ENCODE results near the gene BCHE. TPM values are rescaled to one million over a fixed set of nuclear protein-coding genes. Genes with fewer than 3 reads are reported as not detected.
A peak's percentile ranks its signal among the peaks of the same experiment; 100 is the strongest.

Gene BCHE
- total and polyA plus RNA-seq, 2 of the 13 experiments (the other 11 are each of a cell fraction or from before 2014, with no cell fraction given): not detected

DNA sequence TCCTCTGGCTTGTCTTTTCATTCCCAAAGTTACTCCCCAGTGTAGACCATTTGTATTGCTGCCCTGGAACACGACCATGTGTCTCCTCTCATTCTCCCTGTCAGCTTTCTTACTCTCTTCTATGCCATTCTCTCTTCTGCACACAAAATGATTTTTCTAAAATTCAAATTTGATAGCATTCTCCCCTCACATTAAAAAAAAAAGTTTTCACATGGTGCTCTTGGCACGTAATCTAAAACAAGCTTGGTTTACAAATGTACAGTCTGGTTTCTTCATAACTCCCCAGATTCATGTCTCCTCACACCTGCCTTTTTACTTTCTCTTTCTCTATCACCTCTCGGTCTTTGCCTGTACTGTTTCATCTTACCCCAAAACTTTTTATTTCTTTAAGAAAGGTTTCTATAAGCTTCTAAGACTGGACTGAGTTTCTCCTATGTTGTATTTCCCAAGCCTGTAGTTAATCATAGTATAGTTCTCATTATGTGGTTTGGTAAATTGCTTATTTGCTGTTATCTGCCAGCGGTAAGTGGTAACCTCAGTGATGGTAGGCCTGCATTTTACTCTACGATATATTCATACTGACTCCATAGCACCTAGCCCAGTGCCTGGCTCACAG lies 31.2 kb downstream of the BCHE start:
- Histone ChIP-seq H3K4me2 (ENCODE audit: low read depth, low read length) (peak overlapping the region; percentile 70), H3K36me3 (replicated peaks in 1 of 2; ENCODE audit: control insufficient read depth in 1 of 2, insufficient read depth in 2 of 2, low read length in 2 of 2) (no peaks in the 10 kb centered on the region), H3K79me2 (ENCODE audit: insufficient read depth, low read length) (no peaks in the 10 kb centered on the region), H3K27me3 (ENCODE audit: control insufficient read depth in 1 of 2, insufficient read depth in 2 of 2, low read length in 2 of 2) (no peaks in the 10 kb centered on the region), H3K9me3 (ENCODE audit: low read length) (no peaks in the 10 kb centered on the region), H3K4me1 (ENCODE audit: insufficient read depth, low read length) (0 out of 2 replicates have a peak, but pooled peaks cover 7% of the 10 kb centered on the region), H3K9ac (ENCODE audit: insufficient read depth, low read depth, low read length) (peak overlapping the region; percentile 60), H3K27ac (ENCODE audit: extremely low read length, insufficient read depth, low read length) (no peak overlapping the region), H4K20me1 (ENCODE audit: insufficient read depth, low read length) (no peaks in the 10 kb centered on the region), H2AFZ (ENCODE audit: low read length) (peak overlapping the region; percentile 91), H3K4me3 (replicated peaks in 1 of 3; ENCODE audit: insufficient read depth in 1 of 3, low read depth in 2 of 3, low read length in 3 of 3) (peak overlapping the region; percentile 43 to 80 (median 54); a peak in 5 of 6 replicates)
- TF ChIP-seq ZFX (CRISPR knock-in tag; IDR thresholded peaks at IDR 0.05; ENCODE audit: low read depth): 0 out of 2 replicates have a peak, but pooled peaks have one; percentile 39
- TF ChIP-seq SAP130 (CRISPR knock-in tag; IDR thresholded peaks at IDR 0.05; ENCODE audit: low read depth): 0 out of 2 replicates have a peak, but pooled peaks have one; percentile 10
- TF ChIP-seq TCF7L2 (IDR thresholded peaks at IDR 0.05; ENCODE audit: low read depth, low read length): no peak
- TF ChIP-seq ZFY (CRISPR knock-in tag; IDR thresholded peaks at IDR 0.05): peak; percentile 16; the same call in 1 of the 2 replicates
- DNase-seq (ENCODE audit: low spot score) (no peak), ATAC-seq (peak; percentile 92), FAIRE-seq (no peak)
- CTCF ChIA-PET (ENCODE audit: low intra/inter-chr PET ratio, low total read pairs): no interaction called here
- POLR2A ChIA-PET: no interaction called here
- in situ Hi-C loops (cut with HindIII; ENCODE audit: extremely low pct_ligation_motif_present, low pct_unique_long_range_greater_than_20kb): no loop called here
- intact Hi-C loops (cut with micrococcal nuclease; ENCODE audit: unreplicated experiment): no loop called here
- 2% methylated on average over 5 of the region's 5 CpGs for WGBS (ENCODE audit: low lambda C conversion rate)
- BruUV-seq (replicated peaks): no TSS peak

DNA sequence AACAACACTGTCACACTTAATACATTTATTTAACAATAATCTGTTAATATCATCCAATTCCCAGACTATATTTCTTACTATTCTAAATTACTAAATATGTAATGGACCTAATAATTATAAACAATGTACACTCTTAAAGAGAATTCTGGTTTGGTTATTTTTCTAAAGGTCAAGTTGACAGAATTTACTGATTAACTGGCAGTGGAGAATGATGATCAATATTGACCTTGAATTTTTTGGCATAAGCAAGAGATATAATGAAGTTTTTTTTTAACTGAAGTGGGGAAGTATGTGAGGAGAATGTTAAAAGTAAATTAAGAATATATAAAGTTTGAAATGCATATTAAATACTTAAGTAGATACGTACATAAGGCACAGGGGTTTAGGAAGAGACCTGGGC lies 33.8 kb downstream of the BCHE start:
- DNase-seq (ENCODE audit: low spot score): no peak
- no peak for ATAC-seq
- Histone ChIP-seq H3K9me3 (ENCODE audit: low read length) (no peaks in the 10 kb centered on the region), H2AFZ (ENCODE audit: low read length) (no peak overlapping the region), H3K79me2 (ENCODE audit: insufficient read depth, low read length) (no peaks in the 10 kb centered on the region), H3K4me2 (ENCODE audit: low read depth, low read length) (no peak overlapping the region), H3K4me1 (ENCODE audit: insufficient read depth, low read length) (0 out of 2 replicates have a peak, but pooled peaks cover 7% of the 10 kb centered on the region), H4K20me1 (ENCODE audit: insufficient read depth, low read length) (no peaks in the 10 kb centered on the region), H3K27ac (ENCODE audit: extremely low read length, insufficient read depth, low read length) (no peak overlapping the region), H3K36me3 (replicated peaks in 1 of 2; ENCODE audit: control insufficient read depth in 1 of 2, insufficient read depth in 2 of 2, low read length in 2 of 2) (no peaks in the 10 kb centered on the region), H3K4me3 (replicated peaks in 1 of 3; ENCODE audit: insufficient read depth in 1 of 3, low read depth in 2 of 3, low read length in 3 of 3) (no peak overlapping the region), H3K9ac (ENCODE audit: insufficient read depth, low read depth, low read length) (no peak overlapping the region), H3K27me3 (ENCODE audit: control insufficient read depth in 1 of 2, insufficient read depth in 2 of 2, low read length in 2 of 2) (no peaks in the 10 kb centered on the region)
- no peak for FAIRE-seq
- 16% methylated on average over 1 of the region's 1 CpG for WGBS (ENCODE audit: low lambda C conversion rate)
- no TSS peak for BruUV-seq (replicated peaks)
- intact Hi-C loops (cut with micrococcal nuclease; ENCODE audit: unreplicated experiment): no loop called here
- ChIA-PET CTCF (ENCODE audit: low intra/inter-chr PET ratio, low total read pairs) (no interaction called here), POLR2A (no interaction called here)
- in situ Hi-C loops (cut with HindIII; ENCODE audit: extremely low pct_ligation_motif_present, low pct_unique_long_range_greater_than_20kb): no loop called here
- TF ChIP-seq, protein P1, sequence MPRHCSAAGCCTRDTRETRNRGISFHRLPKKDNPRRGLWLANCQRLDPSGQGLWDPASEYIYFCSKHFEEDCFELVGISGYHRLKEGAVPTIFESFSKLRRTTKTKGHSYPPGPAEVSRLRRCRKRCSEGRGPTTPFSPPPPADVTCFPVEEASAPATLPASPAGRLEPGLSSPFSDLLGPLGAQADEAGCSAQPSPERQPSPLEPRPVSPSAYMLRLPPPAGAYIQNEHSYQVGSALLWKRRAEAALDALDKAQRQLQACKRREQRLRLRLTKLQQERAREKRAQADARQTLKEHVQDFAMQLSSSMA (CRISPR knock-in tag; IDR thresholded peaks at IDR 0.05): no peak
- TF ChIP-seq, protein P2, sequence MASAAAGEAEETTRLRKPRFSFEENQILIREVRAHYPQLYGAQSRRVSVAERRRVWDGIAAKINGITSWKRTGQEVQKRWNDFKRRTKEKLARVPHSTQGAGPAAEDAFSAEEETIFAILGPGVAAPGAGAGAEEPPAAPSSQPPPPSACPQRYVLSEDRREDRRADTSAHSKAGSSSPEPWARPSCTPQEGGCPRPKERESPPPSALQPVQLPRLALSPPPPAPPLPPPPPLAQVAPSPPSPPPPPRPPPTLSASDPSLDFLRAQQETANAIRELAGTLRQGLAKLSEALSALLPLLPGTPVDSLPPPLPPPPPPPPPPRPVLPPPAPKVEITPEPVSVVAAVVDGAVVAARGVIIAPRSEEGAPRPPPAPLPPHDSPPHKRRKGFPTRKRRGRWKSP (CRISPR knock-in tag; IDR thresholded peaks at IDR 0.05): no peak
- TF ChIP-seq DMAP1 (CRISPR knock-in tag; IDR thresholded peaks at IDR 0.05) (no peak), CHD2 (IDR thresholded peaks at IDR 0.05; ENCODE audit: low read depth, low read length) (no peak), HCFC1 (IDR thresholded peaks at IDR 0.05; ENCODE audit: low read depth, low read length) (no peak), PITX1 (CRISPR knock-in tag; IDR thresholded peaks at IDR 0.05) (no peak), ZNF451 (CRISPR knock-in tag; IDR thresholded peaks at IDR 0.05) (no peak), HOXA7 (CRISPR knock-in tag; IDR thresholded peaks at IDR 0.05) (no peak), ZNF678 (CRISPR knock-in tag; IDR thresholded peaks at IDR 0.05) (no peak), ZNF446 (CRISPR knock-in tag; IDR thresholded peaks at IDR 0.05) (no peak), ZKSCAN8 (CRISPR knock-in tag; IDR thresholded peaks at IDR 0.05; ENCODE audit: borderline replicate concordance) (no peak), ZBTB20 (CRISPR knock-in tag; IDR thresholded peaks at IDR 0.05; ENCODE audit: borderline replicate concordance, low read depth) (no peak)
- TF ChIP-seq, protein P3, sequence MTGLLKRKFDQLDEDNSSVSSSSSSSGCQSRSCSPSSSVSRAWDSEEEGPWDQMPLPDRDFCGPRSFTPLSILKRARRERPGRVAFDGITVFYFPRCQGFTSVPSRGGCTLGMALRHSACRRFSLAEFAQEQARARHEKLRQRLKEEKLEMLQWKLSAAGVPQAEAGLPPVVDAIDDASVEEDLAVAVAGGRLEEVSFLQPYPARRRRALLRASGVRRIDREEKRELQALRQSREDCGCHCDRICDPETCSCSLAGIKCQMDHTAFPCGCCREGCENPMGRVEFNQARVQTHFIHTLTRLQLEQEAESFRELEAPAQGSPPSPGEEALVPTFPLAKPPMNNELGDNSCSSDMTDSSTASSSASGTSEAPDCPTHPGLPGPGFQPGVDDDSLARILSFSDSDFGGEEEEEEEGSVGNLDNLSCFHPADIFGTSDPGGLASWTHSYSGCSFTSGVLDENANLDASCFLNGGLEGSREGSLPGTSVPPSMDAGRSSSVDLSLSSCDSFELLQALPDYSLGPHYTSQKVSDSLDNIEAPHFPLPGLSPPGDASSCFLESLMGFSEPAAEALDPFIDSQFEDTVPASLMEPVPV (CRISPR knock-in tag; IDR thresholded peaks at IDR 0.05): no peak
